H9 (cell line): ENCODE data around the gene PCDHB8. TPM values are rescaled to one million over a fixed set of nuclear protein-coding genes. Genes with fewer than 3 reads are reported as not detected.
"Not testable (repeated sequence)": the region's sequence is repeated elsewhere in the genome, so short reads cannot be mapped to it uniquely, and the experiment has no call there.

ENCODE experiments used
- DNase-seq: peaks from one replicate; pipeline ENCODE4 v3.0.0-alpha.2; 2017
- H2AFZ ChIP-seq: one replicate; pipeline ENCODE4 v1.6.1; 2013; ENCODE audit warnings: mild to moderate bottlenecking, low read length, control low read depth, moderate library complexity
- H2AK5ac ChIP-seq: 2 replicates; pipeline ENCODE4 v1.6.1; 2013; ENCODE audit warnings: low read length, control low read depth, mixed read lengths; ENCODE audit not compliant: insufficient read length
- H2BK120ac ChIP-seq: one replicate; pipeline ENCODE4 v1.6.1; 2013; ENCODE audit warnings: low read depth, mild to moderate bottlenecking, low read length, control low read depth, inconsistent platforms; ENCODE audit not compliant: poor library complexity, severe bottlenecking
- H2BK12ac ChIP-seq: 2 replicates; pipeline ENCODE4 v1.6.1; 2013; ENCODE audit warnings: low read length, control low read depth, mixed read lengths, low read depth; ENCODE audit not compliant: insufficient read length
- H2BK15ac ChIP-seq: 2 replicates; pipeline ENCODE4 v1.6.1; 2013; ENCODE audit warnings: low read depth, low read length, control low read depth
- H2BK20ac ChIP-seq: one replicate; pipeline ENCODE4 v1.6.1; 2013; ENCODE audit warnings: low read depth, mild to moderate bottlenecking, low read length, control low read depth, inconsistent platforms; ENCODE audit not compliant: poor library complexity, severe bottlenecking
- H2BK5ac ChIP-seq: 2 replicates; pipeline ENCODE4 v1.6.1; 2013; ENCODE audit warnings: low read length, control low read depth, mixed read lengths; ENCODE audit not compliant: insufficient read length
- H3K14ac ChIP-seq: 2 replicates; pipeline ENCODE4 v1.6.1; 2013; ENCODE audit warnings: low read length, control low read depth; ENCODE audit not compliant: insufficient read depth
- H3K18ac ChIP-seq: 2 replicates; pipeline ENCODE4 v1.6.1; 2013; ENCODE audit warnings: low read depth, mild to moderate bottlenecking, mixed read lengths, low read length, control low read depth; ENCODE audit not compliant: insufficient read length
- H3K23ac ChIP-seq: 2 replicates; pipeline ENCODE4 v1.6.1; 2013; ENCODE audit warnings: low read length, control low read depth, mixed read lengths, low read depth; ENCODE audit not compliant: insufficient read length
- H3K23me2 ChIP-seq: 2 replicates; pipeline ENCODE4 v1.6.1; 2013; ENCODE audit warnings: low read depth, mild to moderate bottlenecking, mixed read lengths, low read length, control low read depth; ENCODE audit not compliant: insufficient read length, poor library complexity, severe bottlenecking
- H3K27ac ChIP-seq: 2 replicates; pipeline ENCODE4 v1.5.1; 2013; ENCODE audit warnings: low read length, control low read depth, mixed read lengths, low read depth; ENCODE audit not compliant: insufficient read length
- H3K27me3 ChIP-seq: 2 replicates; pipeline ENCODE4 v1.6.1; 2013; ENCODE audit warnings: low read length, control low read depth, inconsistent platforms; ENCODE audit not compliant: insufficient read depth
- H3K4ac ChIP-seq: 2 replicates; pipeline ENCODE4 v1.6.1; 2013; ENCODE audit warnings: low read depth, mild to moderate bottlenecking, control low read depth, inconsistent platforms, low read length, moderate library complexity
- H3K4me1 ChIP-seq: 2 replicates; pipeline ENCODE4 v1.6.1; 2013; ENCODE audit warnings: low read length, control low read depth, inconsistent platforms; ENCODE audit not compliant: insufficient read depth
- H3K4me2 ChIP-seq: 2 replicates; pipeline ENCODE4 v1.6.1; 2013; ENCODE audit warnings: low read length, control low read depth, mixed read lengths; ENCODE audit not compliant: insufficient read length, insufficient read depth
- H3K56ac ChIP-seq: 2 replicates; pipeline ENCODE4 v1.6.1; 2013; ENCODE audit warnings: low read depth, mild to moderate bottlenecking, mixed read lengths, low read length, control low read depth; ENCODE audit not compliant: insufficient read length
- H3K79me1 ChIP-seq: 2 replicates; pipeline ENCODE4 v1.6.1; 2013; ENCODE audit warnings: low read depth, mild to moderate bottlenecking, moderate library complexity, low read length, control low read depth, inconsistent platforms; ENCODE audit not compliant: insufficient read depth, poor library complexity, severe bottlenecking
- H3K79me2 ChIP-seq: 2 replicates; pipeline ENCODE4 v1.6.1; 2013; ENCODE audit warnings: low read length, control low read depth, inconsistent platforms; ENCODE audit not compliant: insufficient read depth
- H3K9ac ChIP-seq: 2 replicates; pipeline ENCODE4 v1.6.1; 2013; ENCODE audit warnings: low read length, control low read depth, mixed read lengths; ENCODE audit not compliant: insufficient read length; ENCODE audit errors: extremely low read depth
- H3K9me3 ChIP-seq: one replicate; pipeline ENCODE4 v1.6.1; 2013; ENCODE audit warnings: low read depth, low read length, inconsistent platforms; ENCODE audit not compliant: control insufficient read depth
- H3T11ph ChIP-seq: one replicate; pipeline ENCODE4 v1.6.1; 2013; ENCODE audit warnings: mild to moderate bottlenecking, low read length, control low read depth, inconsistent platforms
- H4K20me1 ChIP-seq: one replicate; pipeline ENCODE4 v1.6.1; 2013; ENCODE audit not compliant: control insufficient read depth, insufficient read length, insufficient read depth
- H4K5ac ChIP-seq: 2 replicates; pipeline ENCODE4 v1.6.1; 2013; ENCODE audit warnings: low read depth, mild to moderate bottlenecking, mixed read lengths, low read length, control low read depth; ENCODE audit not compliant: insufficient read length
- H4K8ac ChIP-seq: replicated peaks from 2 replicates; pipeline ENCODE4 v1.6.1; 2013; ENCODE audit warnings: low read length, control low read depth, mixed read lengths, low read depth; ENCODE audit not compliant: insufficient read length
- H4K91ac ChIP-seq: 2 replicates; pipeline ENCODE4 v1.6.1; 2013; ENCODE audit warnings: low read depth, mild to moderate bottlenecking, moderate library complexity, mixed read lengths, low read length, control low read depth; ENCODE audit not compliant: insufficient read length
- H3K27ac Mint-ChIP-seq, 3 experiments: 2 replicates in 2 of 3; 3 replicates in 1 of 3; pipeline ENCODE4 v1.8.0; 2020 to 2021; ENCODE audit warnings: mixed read lengths in 3 of 3, mild to moderate bottlenecking in 1 of 3, moderate library complexity in 1 of 3
- H3K27me3 Mint-ChIP-seq: 2 replicates; pipeline ENCODE4 v1.8.0; 2021; ENCODE audit warnings: low read depth, mild to moderate bottlenecking, moderate library complexity, mixed read lengths
- H3K36me3 Mint-ChIP-seq, 3 experiments: 2 replicates in 2 of 3; 3 replicates in 1 of 3; pipeline ENCODE4 v1.8.0; 2020 to 2021; ENCODE audit warnings: low read depth in 3 of 3, mixed read lengths in 3 of 3; ENCODE audit not compliant: insufficient read depth in 1 of 3
- H3K4me1 Mint-ChIP-seq, 2 experiments: 2 replicates each; pipeline ENCODE4 v1.8.0; 2020; ENCODE audit warnings: mixed read lengths in 2 of 2
- H3K4me3 Mint-ChIP-seq, 2 experiments: 2 replicates in 1 of 2; 3 replicates in 1 of 2; pipeline ENCODE4 v1.8.0; 2020 to 2021; ENCODE audit warnings: mild to moderate bottlenecking in 2 of 2, mixed read lengths in 2 of 2, moderate library complexity in 1 of 2
- H3K9me3 Mint-ChIP-seq, 2 experiments: 2 replicates in 1 of 2; 3 replicates in 1 of 2; pipeline ENCODE4 v1.8.0; 2020; ENCODE audit warnings: mild to moderate bottlenecking in 2 of 2, mixed read lengths in 2 of 2, moderate library complexity in 1 of 2
- WGBS: extraction: QIAGEN DNeasy Blood & Tissue Kit; methylation state at CpG from one replicate; pipeline ENCODE4 v1.1.7; 2013; ENCODE audit warnings: missing lambda C conversion rate, low lambda C conversion rate, mixed read lengths; ENCODE audit not compliant: insufficient read length; ENCODE audit errors: extremely low coverage; 5-methylcytosine and 5-hydroxymethylcytosine counted together
- total RNA-seq: library from RNA; stranded (reverse); gene quantifications from 2 replicates; pipeline ENCODE4 v1.2.1, GENCODE V29; 2021

The PCDHB8 gene
- total RNA-seq, 1 experiment from 2014 or later: 0.57 TPM

DNA sequence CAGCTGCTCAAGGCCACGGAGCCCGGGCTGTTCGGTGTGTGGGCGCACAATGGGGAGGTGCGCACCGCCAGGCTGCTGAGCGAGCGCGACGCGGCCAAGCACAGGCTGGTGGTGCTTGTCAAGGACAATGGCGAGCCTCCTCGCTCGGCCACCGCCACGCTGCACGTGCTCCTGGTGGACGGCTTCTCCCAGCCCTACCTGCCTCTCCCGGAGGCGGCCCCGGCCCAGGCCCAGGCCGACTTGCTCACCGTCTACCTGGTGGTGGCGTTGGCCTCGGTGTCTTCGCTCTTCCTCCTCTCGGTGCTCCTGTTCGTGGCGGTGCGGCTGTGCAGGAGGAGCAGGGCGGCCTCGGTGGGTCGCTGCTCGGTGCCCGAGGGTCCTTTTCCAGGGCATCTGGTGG lies 11.5 kb downstream of the PCDHB8 start:
- peaks cover 26 to 27% of the 10 kb centered on the region in 2 experiments for H3K9me3 Mint-ChIP-seq
- H3K14ac ChIP-seq, H2BK20ac ChIP-seq, H2BK5ac ChIP-seq, H3K27ac ChIP-seq, H3K23me2 ChIP-seq, H3K79me2 ChIP-seq, H3K4ac ChIP-seq, H3K27me3 Mint-ChIP-seq, H3K27me3 ChIP-seq, H3K4me2 ChIP-seq, H4K8ac ChIP-seq, H3K4me3 Mint-ChIP-seq, H3K4me1 ChIP-seq, H3K27ac Mint-ChIP-seq, H4K20me1 ChIP-seq, H4K91ac ChIP-seq, H3K23ac ChIP-seq, H4K5ac ChIP-seq, H2BK15ac ChIP-seq, H2AK5ac ChIP-seq, H2BK120ac ChIP-seq, H3K56ac ChIP-seq, H3K9me3 ChIP-seq, H2AFZ ChIP-seq, H3K9ac ChIP-seq, DNase-seq, H3T11ph ChIP-seq, H2BK12ac ChIP-seq, H3K4me1 Mint-ChIP-seq, H3K79me1 ChIP-seq, H3K18ac ChIP-seq: not testable (repeated sequence)
- no CpG with 5 or more reads among the region's 35 CpGs for WGBS
- peaks cover 11 to 28% (median 13%) of the 10 kb centered on the region in 3 experiments for H3K36me3 Mint-ChIP-seq
